NCI-H446 treated with DMSO at 0.1 percent for 48 hours (cell line): ENCODE data around the gene SLC6A19.
"Not testable (repeated sequence)": the region's sequence is repeated elsewhere in the genome, so short reads cannot be mapped to it uniquely, and the experiment has no call there.

ENCODE experiments used
- DNase-seq: peaks from one replicate; lab custom pipeline; 2025; lab: John Stamatoyannopoulos, UW

Gene SLC6A19

DNA sequence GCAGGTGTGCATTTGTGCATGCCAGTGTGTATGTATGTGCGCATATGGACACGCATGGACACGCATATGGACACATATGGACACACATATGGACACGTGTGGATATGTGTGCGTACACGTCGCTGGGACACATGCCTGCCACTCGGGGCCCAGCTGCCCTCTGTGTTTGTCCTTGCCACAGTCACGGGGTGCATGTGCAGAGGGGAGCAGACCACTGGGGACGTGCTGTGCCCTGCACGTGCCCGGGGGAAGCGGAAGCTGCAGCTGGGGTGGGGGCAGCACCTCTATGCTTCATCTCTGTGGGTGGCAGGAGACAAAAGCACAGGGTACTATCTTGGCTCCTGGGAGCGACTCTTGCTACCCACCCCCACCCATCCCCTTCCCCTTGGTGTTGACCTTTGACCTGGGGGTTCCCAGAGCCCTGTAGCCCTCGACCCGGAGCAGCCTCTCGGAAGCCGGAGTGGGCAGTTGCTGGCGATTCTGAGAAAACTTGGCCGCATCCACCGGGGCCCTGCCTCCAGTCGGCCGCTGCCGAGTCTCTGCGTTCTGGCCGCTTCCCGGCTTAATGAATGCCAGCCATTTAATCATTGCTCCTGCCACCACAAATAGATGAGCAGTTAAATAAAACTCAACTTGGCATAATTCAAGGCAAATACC is 21.4 kb downstream of the SLC6A19 start:
- DNase-seq, result no peak

DNA sequence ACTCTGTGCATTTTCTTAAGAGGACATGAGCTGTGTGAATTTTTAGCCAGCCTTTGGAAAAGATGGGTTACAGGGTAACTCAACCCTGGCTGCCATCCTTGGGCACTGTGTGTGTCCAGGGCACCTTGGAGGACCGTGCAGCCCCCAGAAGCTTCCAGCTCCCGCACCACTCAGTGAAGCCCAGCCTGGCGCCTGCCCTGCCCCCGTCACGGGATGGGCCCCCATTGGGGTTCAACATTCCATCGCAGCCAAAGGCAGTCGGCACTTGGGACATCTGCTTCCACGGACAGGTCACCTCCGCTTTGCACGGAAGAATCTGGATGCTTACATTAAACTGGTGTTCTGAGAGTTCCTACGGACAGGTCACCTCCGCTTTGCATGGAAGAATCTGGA is 21.9 kb downstream of the SLC6A19 start:
- DNase-seq, result no peak

DNA sequence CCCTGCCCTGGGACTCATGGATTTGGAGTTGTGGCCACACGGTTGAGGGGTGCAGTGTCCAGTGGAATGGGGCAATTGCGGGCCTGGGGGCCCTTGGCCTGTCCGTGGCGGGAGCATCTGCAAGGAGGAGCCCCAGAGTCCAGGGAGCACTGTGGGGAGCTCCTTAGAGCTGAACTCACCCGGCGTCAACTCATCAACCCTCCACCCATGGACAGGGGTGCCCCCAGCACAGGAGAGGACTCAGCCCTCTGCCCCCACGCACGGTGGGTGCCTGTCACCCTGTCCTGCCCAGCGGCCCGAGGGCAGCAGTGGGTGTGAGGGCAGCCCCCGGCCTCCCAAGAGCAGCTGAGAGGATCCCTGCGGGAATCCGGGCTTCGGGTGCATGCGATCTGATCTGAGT is 23.2 kb downstream of the SLC6A19 start:
- no peak for DNase-seq

DNA sequence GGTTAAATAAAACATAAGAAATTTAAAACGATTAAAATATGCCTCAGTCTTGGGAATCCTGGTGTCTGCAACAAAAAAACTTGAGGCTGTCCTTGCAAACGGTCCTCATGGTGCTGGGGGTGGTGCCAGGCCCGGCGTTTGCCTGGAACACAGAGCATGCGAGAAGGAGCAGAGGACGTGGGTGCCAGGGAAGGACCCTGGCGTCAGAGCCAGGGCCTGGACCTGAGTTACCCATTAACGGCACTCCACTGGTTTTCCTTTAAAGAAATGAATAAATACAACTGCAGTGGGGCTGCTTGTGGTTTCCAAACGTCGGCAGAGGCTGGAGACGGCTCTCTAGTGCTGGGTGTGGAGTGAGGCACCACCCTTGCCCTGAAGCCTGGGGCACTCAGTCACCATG is 23.7 kb downstream of the SLC6A19 start, which contains the start of gene SLC6A18:
Gene SLC6A18 (plus strand): TSS at position 301 of the 400 bp plus-strand sequence. CDS start 97 bp downstream, at position 398.
- no peak for DNase-seq

DNA sequence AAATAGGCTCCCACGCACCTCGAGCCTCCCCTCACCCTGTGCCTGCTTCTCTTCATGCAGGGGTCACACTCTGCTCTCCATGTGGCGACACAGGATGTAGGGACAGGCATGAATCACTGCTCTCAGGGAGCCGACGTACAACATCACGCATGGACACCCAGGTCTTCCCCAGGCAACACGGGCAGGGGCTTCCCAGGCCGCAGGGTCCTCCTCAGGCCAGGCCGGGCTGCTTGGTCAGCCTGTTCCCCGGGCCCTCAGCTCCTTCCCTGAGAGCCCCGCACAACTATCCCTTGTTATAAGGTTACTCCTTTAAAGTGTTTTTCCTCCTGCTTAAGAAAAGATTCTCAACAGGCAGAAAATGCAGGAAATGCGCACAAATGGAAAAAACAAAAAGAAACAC is 24.8 kb downstream of the SLC6A19 start:
- DNase-seq, result no peak

DNA sequence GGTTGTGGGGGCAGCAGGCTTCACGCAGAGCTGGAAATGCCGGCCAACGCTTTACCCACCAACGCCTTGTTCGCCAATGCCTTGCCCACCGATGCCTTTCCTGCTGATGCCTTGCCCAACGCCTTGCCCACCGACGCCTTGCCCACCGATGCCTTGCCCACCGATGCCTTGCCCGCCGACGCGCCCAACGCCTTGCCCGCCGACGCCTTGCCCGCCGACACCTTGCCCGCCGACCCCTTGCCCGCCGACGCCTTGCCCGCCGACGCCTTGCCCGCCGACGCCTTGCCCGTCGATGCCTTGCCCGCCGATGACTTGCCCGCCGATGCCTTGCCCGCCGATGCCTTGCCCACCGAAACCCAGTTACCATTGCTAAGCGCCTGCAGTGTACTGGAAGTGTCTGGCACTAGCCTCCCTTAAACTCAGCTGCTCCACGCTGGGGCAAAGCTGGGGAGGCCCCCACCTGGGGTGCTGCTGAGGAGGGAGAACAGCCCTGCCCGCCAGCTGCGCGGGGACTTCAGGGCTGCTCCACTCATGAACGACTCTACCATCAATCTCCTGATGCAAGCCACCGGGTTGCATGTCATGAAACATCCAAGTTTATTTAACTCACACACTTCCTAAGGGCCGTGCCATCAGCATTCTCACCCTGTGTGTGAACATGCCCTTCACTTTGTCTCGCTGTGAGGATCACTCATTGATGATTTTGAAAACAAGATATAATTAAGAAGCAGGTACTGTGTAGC is 25.6 kb downstream of the SLC6A19 start:
- DNase-seq, result no peak

DNA sequence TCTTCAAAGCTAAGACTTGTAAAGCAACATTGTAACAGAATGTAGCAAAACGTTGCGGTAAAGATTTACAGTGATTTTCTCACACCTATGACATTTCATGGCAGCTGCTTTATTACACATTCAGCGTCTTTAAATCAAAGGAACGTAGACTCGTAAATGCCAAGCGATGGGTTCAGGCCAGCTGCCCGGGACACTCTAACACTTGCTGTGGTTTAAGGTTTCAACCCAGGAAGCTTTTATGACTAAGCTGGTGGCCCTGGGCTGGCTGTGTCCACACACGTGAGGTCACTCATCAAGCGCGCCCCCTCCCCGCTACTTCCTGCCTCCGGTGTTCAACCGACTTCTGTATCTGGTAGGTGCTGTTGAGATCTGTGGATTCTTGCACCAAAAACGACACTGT is 26.3 kb downstream of the SLC6A19 start:
- DNase-seq, result no peak

DNA sequence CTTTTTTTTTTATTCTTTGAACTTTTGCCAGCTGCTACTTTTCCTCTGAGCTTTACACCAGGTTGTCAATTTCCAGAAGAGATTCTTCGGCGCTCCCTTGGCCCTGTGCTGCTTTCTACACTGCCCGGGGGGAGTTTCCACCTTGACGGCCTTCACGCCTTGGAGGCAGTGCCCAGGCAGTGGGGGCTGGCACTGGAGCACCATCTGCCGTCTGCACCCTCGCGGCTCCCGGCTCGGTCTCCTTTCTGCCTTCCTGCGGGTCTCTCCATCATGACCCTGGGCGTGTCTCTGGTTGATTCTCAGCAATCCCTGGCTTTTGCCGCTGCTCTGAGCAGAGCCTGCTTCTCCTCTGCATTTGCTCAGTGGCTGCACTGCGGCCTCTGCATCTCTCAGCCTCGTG is 26.7 kb downstream of the SLC6A19 start:
- DNase-seq, result no peak

DNA sequence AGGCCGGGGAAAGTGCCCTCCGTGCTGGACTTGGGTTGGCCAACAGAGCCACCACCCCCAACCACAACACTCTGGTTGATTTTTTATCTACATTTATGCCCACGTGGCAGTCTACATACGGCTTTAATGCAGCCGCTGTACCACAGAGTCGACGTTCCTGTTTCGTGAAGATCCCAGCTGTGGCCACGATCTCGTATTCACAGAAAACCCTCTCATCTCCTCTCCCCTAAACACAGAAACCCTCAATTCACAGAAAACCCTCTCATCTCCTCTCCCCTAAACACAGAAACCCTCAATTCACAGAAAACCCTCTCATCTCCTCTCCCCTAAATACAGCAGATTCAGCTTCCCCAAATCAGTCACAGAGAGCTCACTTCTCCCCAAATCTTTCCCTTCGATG is 27.6 kb downstream of the SLC6A19 start:
- not testable (repeated sequence) for DNase-seq

DNA sequence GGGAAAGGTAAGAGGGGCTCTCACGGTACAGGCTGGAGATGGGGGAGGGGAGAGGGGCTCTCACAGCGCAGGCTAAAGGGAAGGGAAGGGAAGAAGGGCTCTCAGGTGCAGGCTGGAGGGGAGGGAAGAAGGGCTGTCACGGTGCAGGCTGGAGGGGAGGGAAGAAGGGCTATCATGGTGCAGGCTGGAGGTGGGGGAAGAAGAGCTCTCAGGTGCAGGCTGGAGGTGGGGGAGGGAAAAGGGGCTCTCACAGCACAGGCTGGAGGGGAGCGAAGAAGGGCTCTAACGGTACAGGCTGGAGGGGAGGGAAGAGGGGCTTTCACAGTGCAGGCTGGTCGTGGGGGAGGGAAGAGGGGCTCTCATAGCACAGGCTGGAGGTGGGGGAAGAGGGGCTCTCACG is 28.4 kb downstream of the SLC6A19 start:
- DNase-seq, result no peak

DNA sequence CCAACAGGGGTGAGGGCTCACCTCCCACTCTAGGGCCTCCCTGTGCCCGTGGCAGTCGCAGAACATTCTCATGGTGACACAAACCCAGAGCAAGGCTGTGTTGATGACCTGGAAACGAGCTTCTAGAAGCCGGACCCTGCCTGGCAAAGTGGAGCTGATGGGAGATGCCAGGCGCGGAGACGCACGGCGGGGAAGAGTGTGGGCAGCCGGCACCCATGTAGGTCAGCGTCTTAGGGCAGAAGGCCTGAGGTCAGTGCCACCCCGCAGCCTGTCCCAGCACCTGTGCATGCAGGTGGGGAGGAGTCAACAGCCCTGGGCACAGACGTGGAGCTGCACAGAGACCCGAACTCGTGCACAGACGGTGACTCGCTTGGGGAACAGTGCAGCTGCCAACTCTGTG is 29.2 kb downstream of the SLC6A19 start:
- no peak for DNase-seq

DNA sequence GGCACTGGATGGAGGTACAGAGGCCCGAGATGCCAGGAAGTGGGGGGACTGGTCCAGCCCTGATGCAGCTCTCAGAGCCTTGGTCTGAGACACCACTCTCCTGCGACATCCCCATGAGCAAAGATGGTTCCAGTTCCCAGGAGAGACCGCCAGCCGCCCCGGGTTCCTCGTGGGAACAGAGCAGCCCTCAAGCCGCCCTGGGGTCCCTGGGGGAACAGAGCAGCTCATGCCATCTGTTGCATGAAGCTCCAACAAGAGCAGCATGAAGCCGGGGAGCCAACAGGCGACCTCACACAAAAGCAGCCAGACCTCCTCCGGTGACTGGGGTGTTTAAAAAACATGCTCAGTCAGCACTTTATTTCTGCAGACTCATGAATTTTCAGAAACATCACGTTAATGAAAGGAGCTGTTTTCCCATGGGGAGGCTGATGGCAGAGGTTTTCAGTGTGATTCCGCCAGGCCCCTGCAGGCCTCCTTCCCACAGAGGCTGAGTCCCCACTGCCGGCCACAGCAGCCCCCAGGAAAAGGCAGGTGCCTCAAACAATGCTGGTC is 30.0 kb downstream of the SLC6A19 start:
- no peak for DNase-seq

DNA sequence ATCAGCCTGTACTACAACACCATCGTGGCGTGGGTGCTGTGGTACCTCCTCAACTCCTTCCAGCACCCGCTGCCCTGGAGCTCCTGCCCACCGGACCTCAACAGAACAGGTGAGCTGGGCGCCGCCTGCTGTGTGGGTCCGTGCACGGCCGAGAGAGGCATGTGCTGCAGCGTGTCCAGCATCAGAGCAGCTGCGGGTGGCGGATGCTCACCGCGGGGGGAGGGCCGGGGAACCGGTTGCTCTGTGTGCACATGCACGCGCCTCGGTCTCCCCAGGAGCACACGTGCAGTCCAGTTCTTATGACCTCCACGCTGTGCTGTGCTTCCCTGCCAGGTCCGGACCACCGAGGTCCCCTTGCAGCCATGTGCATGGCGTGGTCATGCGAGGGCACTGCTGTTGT is 31.4 kb downstream of the SLC6A19 start:
- no peak for DNase-seq

DNA sequence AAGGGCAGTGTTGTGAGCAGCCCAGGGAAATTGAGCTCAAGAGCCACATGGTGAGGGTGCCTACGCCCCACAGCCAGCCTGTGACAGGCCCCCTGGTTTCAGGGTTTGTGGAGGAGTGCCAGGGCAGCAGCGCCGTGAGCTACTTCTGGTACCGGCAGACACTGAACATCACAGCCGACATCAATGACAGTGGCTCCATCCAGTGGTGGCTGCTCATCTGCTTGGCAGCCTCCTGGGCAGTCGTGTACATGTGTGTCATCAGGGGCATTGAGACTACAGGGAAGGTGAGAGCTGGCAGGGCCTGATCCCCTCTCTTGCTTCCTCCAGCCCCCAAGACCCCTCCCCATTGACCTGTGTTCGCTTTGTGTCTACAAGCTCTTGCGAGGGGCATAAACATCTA is 34.0 kb downstream of the SLC6A19 start:
- no peak for DNase-seq

DNA sequence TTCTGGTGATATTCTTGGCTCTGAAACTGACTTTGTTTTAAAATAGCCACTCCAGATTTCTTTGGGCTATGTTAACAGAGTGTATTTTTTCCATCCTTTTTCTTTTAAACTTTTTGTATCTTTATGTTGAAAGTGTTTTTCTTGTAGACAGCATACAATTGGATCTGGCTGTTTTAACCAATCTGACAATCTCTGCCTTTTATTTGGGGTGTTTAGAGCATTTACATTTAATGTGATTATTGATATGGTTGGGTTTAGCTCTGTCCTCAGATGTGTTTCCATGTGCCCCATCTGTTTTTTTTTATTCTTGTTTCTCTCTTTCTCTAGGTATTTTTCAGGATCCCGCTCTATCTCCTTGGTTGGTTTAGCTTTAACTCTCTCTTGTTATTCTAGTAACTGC is 34.4 kb downstream of the SLC6A19 start:
- DNase-seq, result no peak

DNA sequence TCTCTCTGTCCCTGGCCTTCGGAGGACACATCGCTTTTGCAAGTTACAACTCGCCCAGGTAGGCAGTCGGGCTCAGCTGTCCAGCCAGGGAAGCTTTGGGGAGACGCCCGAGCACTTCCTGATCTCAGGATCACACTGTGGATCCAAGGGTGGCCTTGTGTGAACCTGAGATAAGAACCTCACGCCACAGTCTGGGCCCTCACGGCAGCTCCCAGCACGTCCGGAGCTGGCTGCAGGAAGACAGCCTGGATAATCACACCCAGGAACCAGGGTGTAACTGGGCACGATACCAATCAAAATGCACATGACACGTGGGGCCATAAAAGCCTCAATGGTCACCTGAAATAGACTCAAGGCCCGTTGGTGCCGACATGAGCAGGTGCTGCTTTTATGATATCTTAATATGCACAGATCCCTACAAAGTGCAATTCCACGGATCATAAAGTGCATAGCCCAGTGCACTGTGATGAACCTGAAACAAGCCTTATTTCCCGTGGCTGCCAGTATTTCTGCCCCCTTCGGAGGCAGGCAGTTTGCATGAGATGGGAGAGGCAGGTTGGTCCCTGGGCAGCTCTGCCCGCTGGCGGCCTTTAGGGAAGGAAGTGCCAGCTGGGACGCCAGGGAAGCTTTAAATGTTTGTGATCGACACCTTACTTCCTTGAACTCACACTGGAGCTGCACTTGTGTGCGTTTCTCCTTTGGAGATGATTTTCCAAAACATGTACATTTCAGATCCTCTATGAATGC is 38.3 kb downstream of the SLC6A19 start:
- DNase-seq, result no peak

DNA sequence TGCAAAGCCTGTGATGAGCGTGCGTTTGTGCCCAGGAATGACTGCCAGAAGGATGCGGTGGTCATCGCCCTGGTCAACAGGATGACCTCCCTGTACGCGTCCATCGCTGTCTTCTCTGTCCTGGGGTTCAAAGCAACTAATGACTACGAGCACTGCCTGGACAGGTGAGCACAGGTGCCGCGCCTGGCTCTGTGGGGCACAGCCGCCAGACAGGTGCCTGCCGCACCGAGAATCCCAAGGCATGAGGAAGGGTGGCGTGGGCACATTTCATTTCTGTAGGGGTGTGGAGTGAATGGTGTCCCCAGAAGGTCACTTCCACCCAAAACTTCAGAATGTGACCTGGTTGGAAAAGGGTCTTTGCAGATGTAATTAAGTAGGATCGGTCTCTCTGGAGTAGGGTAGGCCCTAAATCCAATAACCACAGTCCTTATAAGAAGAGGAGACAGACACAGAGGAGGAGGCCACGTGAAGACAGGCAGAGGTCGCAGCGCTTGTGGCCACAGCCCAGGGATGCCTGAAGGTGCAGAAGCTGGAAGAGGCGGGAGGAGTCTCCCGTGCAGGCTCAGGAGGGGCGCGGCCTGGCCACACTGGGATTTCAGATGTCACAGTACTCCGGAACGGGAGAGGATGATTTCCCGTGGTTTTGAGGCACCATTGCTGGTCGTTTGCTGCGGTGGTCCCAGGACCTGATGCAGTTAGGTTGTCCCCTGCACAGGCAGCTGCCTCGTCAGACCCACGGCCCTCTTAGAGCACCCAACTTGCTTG is 39.3 kb downstream of the SLC6A19 start:
- no peak for DNase-seq

DNA sequence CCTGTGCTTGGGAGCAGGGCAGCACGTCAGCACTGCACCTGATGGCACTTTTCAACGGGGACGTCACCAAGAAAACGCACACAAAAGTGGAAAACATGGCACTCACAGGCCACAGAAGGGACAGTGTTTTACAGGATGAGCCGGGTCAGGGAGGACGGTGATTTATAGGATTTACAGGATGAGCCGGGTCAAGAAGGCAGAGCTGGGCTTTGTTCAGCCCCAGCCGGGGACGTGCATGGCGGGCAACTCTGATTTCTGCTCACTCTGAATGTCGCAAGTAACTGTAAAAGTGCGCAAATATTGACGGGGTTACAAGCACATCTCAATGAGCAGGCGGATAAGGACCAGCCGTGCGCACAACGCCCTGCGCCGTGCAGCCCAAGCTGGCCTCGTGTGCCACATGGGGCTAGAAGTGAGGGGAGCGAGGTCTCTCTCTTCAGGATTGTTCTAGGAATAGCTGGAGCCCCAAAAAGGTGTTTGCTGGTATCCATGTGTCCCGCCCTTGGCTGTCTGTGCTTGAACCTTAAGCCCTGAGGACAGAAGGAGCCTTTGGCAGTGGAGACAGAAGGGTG is 40.2 kb downstream of the SLC6A19 start:
- no peak for DNase-seq

DNA sequence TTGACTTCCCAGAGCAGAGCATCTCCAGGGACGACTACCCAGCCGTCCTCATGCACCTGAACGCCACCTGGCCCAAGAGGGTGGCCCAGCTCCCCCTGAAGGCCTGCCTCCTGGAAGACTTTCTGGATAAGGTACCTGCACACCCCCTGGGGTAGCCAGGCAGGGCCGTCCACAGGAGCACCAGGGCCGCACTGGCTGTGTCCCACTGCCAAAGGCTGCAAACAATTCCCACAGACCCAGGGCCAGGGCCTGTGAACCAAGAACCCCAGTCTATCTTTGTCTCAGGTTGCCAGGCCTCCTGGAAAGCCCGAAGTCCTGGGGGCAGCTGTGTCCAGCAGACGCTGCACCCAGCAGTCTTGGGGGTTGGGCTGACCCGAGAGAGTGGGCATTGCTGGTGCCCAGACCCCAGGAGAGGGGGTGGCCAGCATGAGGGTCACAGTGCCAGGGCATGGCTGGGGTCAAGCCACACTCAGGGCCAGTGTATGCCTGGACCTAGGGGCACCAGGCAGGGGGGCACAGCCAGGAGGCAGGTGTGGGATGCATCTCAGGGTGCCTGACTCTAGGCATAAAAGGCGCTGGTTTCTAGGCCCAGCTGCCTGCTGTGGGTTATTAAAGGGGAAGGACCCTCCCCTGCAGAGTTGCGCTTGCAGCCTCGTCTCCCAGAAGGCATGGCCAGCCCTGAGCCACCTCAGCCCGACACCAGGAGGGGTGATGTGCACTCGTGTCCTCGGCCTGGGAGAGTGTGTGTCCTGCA is 41.5 kb downstream of the SLC6A19 start:
- no peak for DNase-seq

DNA sequence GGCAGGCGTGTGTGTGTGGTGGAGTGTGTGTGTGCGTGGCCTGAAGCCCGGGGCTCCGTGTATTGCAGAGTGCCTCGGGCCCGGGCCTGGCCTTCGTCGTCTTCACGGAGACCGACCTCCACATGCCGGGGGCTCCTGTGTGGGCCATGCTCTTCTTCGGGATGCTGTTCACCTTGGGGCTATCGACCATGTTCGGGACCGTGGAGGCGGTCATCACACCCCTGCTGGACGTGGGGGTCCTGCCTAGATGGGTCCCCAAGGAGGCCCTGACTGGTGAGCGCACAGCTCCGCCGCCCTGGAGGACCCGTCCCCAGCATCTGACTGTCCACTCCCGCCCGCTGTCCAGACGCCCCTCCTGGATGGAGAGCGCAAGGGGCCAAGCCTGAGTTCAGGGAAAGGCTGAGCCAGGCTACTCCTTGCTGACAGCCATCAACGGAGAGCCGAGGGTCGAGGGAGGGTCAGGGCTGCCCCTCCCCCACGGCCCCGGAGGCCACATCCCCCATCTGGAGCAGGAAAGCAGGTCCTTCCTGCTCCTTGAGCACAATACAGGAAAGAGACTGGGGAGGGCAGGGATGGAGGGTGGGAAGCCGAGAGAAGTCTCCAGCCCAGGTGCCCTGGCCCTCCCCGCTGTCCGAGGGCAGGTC is 42.2 kb downstream of the SLC6A19 start:
- DNase-seq, result no peak
